Left lung (tissue), 10 donors: ENCODE data around the gene GALNS. TPM values are rescaled to one million over a fixed set of nuclear protein-coding genes. Genes with fewer than 3 reads are reported as not detected.
"Not testable (repeated sequence)": the region's sequence is repeated elsewhere in the genome, so short reads cannot be mapped to it uniquely, and the experiment has no call there.

Experiments
- ATAC-seq: fragments of 200-7000 bp; cut with Tn5 transposase; one replicate; pipeline ENCODE4 v1.9.1; 2020; ENCODE audit warnings: moderate library complexity
- DNase-seq, 4 donors: peaks; one replicate each; pipeline ENCODE4 v3.0.0-alpha.2; 2013 to 2020
- H3K27ac ChIP-seq, 2 donors: fragments of 200-600 bp; sonication (generic) in 1 of 2; one replicate each; pipeline versions ENCODE4 v1.5.0 to v1.8.0; 2020 to 2021
- H3K27me3 ChIP-seq, 2 donors: fragments of 200-600 bp; sonication (generic) in 1 of 2; one replicate each; pipeline versions ENCODE4 v1.5.0 to v1.8.0; 2020 to 2021
- H3K36me3 ChIP-seq, 2 donors: fragments of 200-600 bp; sonication (generic) in 1 of 2; one replicate each; pipeline versions ENCODE4 v1.5.0 to v1.8.0; 2020 to 2021
- H3K4me1 ChIP-seq, 2 donors: fragments of 200-600 bp; one replicate each; pipeline ENCODE4 v1.8.0; 2021
- H3K4me3 ChIP-seq, 2 donors: fragments of 200-600 bp; sonication (generic) in 1 of 2; one replicate each; pipeline versions ENCODE4 v1.5.0 to v1.8.0; 2020 to 2021; ENCODE audit warnings: mild to moderate bottlenecking in 1 of 2
- H3K9me3 ChIP-seq, 2 donors: fragments of 200-600 bp; sonication (generic) in 1 of 2; one replicate each; pipeline versions ENCODE4 v1.5.0 to v1.8.0; 2020 to 2021
- intact Hi-C, 2 donors: fragments of 100-400 bp; cut with DNase I; formaldehyde crosslinking; loops; one replicate each; pipeline versions ENCODE4 v1.11.2 to v1.14.2; 2022
- polyA plus RNA-seq, 6 donors: library from polyadenylated mRNA; unstranded; fragments of 120-200 nt; gene quantifications; one replicate each; pipeline ENCODE4 v1.2.1, GENCODE V29; 2013; ENCODE audit not compliant: insufficient read length in 6 of 6
- total RNA-seq, 2 donors: library from RNA; stranded (reverse); fragmentation: NEBNext Ultra II Directional; extraction: Animal tissue kit (Norgen Biotek cat#: 25700); gene quantifications; one replicate each; pipeline ENCODE4 v1.2.1, GENCODE V29; 2021
- TF ChIP-seq, protein P1 (sequence below), 2 donors: fragments of 200-600 bp; sonication (generic) in 1 of 2; IDR thresholded peaks; one replicate each; pipeline versions ENCODE4 v1.5.0 to v1.8.0; 2021; ENCODE audit warnings: antibody characterized with exemption in 2 of 2
- donor health status: DM: no; HTN: yes; CAD: no.
- donor health status: DM: no; HTN: no; CAD: no.

The GALNS gene
- total and polyA plus RNA-seq, 8 donors: 23.8 to 46.5 (median 31.9) TPM

- H3K4me3 ChIP-seq: no peak overlapping the region
- DNase-seq: no peak
- H3K27ac ChIP-seq: no peak overlapping the region
- intact Hi-C loops: no loop called here
- H3K36me3 ChIP-seq: peaks cover 0 to 43% of the 10 kb centered on the region in 2 donors
- no peak for ATAC-seq
- no peaks in the 10 kb centered on the region for H3K27me3 ChIP-seq
- H3K9me3 ChIP-seq: no peaks in the 10 kb centered on the region
- no peaks in the 10 kb centered on the region for H3K4me1 ChIP-seq
- TF ChIP-seq, protein P1, sequence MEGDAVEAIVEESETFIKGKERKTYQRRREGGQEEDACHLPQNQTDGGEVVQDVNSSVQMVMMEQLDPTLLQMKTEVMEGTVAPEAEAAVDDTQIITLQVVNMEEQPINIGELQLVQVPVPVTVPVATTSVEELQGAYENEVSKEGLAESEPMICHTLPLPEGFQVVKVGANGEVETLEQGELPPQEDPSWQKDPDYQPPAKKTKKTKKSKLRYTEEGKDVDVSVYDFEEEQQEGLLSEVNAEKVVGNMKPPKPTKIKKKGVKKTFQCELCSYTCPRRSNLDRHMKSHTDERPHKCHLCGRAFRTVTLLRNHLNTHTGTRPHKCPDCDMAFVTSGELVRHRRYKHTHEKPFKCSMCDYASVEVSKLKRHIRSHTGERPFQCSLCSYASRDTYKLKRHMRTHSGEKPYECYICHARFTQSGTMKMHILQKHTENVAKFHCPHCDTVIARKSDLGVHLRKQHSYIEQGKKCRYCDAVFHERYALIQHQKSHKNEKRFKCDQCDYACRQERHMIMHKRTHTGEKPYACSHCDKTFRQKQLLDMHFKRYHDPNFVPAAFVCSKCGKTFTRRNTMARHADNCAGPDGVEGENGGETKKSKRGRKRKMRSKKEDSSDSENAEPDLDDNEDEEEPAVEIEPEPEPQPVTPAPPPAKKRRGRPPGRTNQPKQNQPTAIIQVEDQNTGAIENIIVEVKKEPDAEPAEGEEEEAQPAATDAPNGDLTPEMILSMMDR (IDR thresholded peaks at IDR 0.05): no peak
Measured at GRCh38 chr16:88897696-88898425, 41.1 kb upstream of the GALNS start.

DNA sequence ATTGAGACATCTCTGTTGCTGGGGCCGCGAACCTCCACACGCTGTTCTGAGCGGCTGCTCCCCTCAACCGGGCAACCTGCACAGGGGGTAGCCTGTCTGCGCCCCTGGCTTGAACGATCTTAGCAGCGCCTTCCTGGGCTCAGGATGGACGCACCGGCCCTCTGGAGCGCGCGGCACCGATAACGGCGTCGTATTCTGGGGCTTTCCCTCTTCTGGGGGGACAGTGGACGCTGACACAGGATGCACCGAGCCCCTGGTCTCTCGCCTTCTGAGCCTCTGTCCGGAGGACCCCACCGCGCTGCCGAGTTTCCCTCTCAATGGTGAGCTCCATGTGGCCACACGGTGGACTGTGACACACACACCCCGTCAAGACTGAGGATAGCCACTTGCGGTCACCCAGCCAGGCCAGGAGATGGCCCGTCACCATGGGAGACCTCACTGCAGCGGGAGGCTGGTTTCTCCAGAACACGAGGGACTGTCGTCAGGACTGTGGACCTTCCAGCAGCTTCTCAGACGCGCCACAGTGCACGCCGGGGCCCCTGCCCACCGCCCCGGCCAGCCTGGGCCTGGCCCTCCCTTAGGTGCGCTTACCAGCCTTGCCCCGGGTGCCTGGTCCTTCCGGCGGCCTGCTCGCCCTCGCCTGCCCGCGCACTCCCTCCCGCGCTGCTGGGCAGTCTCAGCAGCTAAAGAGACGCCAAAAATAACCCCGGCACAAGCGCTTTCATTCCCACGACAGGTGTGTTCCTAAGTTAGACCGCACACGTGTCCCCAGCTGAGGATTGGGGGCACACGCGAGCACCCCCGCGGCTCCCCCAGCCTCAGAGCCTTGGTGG, 39.7 kb upstream of the GALNS start:
- Histone ChIP-seq H3K27ac (no peak overlapping the region), H3K4me3 (no peak overlapping the region), H3K9me3 (no peaks in the 10 kb centered on the region), H3K4me1 (no peaks in the 10 kb centered on the region), H3K27me3 (no peaks in the 10 kb centered on the region), H3K36me3 (peaks cover 0 to 54% of the 10 kb centered on the region in 2 donors)
- no peak for ATAC-seq
- DNase-seq: no peak
- TF ChIP-seq, protein P1 (IDR thresholded peaks at IDR 0.05): no peak
- intact Hi-C loops: no loop called here

DNA sequence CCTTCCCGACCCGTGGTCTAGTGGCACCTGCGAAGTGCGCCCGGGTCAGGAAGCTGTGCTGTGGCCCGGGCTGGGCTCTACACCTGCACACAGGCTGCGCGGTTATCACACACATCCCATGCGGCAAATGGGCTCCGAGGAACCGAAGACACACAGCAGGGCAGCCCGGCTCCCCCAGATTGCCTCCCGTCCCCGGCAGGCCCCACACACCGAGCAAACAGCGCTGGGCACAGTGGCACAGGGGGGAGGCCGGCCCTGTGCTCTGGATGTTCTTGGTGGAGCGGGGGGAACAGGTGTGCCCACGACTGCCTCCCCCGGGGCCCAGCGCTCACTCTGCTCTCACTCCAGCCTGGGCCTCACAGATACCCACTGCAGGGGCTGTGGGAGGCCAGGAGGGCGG, 38.6 kb upstream of the GALNS start:
- intact Hi-C loops: no loop called here
- H3K4me1 ChIP-seq: no peaks in the 10 kb centered on the region
- no peak overlapping the region for H3K27ac ChIP-seq
- no peaks in the 10 kb centered on the region for H3K27me3 ChIP-seq
- peaks cover 0 to 53% of the 10 kb centered on the region in 2 donors for H3K36me3 ChIP-seq
- DNase-seq (no peak), ATAC-seq (no peak)
- TF ChIP-seq, protein P1 (IDR thresholded peaks at IDR 0.05): no peak
- no peaks in the 10 kb centered on the region for H3K9me3 ChIP-seq
- no peak overlapping the region for H3K4me3 ChIP-seq

DNA sequence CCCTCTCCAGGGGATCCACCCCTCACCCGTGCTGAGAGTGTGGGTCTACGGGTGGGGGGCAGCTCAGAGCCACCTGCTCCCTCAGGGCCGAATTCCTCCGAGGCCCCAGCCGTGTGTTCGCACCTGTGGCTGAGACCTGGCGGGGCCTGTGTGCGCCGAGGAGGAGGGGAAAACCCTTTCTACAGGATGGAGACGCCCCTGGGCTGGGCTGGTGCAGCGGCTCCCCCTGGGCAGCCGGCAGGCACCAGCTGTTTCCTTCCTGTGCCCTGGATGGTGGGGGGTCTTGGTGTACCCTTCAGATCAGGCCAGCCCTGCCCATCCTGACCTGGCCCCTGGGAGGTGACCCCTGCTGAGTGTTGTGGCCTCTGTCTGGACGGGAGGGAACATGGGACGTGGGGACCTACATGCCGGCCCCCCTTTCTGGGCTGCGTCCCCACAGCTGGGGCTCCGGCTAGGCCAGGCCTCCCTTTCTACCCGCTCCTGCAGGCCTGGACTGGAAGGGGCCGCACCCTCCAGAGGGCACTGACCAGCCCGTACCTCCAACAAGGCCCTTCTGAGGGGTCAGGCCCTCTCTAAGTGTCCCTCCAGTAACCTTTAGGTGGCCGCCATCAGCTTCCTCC, 38.0 kb upstream of the GALNS start:
- no peaks in the 10 kb centered on the region for H3K27me3 ChIP-seq
- H3K9me3 ChIP-seq: no peaks in the 10 kb centered on the region
- ATAC-seq (no peak), DNase-seq (no peak)
- H3K27ac ChIP-seq: no peak overlapping the region
- H3K4me3 ChIP-seq: no peak overlapping the region
- no peaks in the 10 kb centered on the region for H3K4me1 ChIP-seq
- TF ChIP-seq, protein P1 (IDR thresholded peaks at IDR 0.05): no peak
- peaks cover 0 to 52% of the 10 kb centered on the region in 2 donors for H3K36me3 ChIP-seq
- intact Hi-C loops: no loop called here

DNA sequence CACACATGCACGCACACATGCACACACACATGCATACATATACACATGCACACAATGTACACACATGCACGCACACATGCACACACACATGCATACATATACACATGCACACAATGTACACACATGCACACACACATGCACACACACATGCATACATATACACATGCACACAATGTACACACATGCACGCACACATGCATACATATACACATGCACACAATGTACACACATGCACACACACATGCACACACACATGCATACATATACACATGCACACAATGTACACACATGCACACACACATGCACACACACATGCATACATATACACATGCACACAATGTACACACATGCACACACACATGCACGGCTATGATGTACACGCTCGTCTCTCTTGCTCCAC, 37.5 kb upstream of the GALNS start:
- H3K27ac ChIP-seq, DNase-seq, ATAC-seq, H3K4me3 ChIP-seq, H3K9me3 ChIP-seq, intact Hi-C loops, H3K4me1 ChIP-seq, H3K27me3 ChIP-seq: not testable (repeated sequence)
- peaks cover 0 to 47% of the 10 kb centered on the region in 2 donors for H3K36me3 ChIP-seq
